Sigmoid colon (tissue), 7 donors: ENCODE results near the gene ENTREP3. TPM values are rescaled to one million over a fixed set of nuclear protein-coding genes. Genes with fewer than 3 reads are reported as not detected.
"Not testable (repeated sequence)": the region's sequence is repeated elsewhere in the genome, so short reads cannot be mapped to it uniquely, and the experiment has no call there.

Source experiments
- DNase-seq: peaks from one replicate; pipeline ENCODE4 v3.0.0-alpha.2; 2019
- H3K27ac ChIP-seq, 4 donors: fragments of 200-600 bp; sonication (generic); one replicate each; pipeline ENCODE4 v1.5.1; 2016 to 2019; ENCODE audit warnings: mild to moderate bottlenecking in 1 of 4
- H3K27me3 ChIP-seq, 3 donors: fragments of 200-600 bp; sonication (generic); one replicate each; pipeline ENCODE4 v1.5.1; 2019; ENCODE audit warnings: mild to moderate bottlenecking in 1 of 3
- H3K36me3 ChIP-seq, 4 donors: fragments of 200-600 bp; sonication (generic); one replicate each; pipeline ENCODE4 v1.5.1; 2016 to 2019
- H3K4me1 ChIP-seq, 4 donors: fragments of 200-600 bp; sonication (generic); one replicate each; pipeline ENCODE4 v1.5.1; 2017 to 2019
- H3K4me3 ChIP-seq, 4 donors: fragments of 200-600 bp; sonication (generic); one replicate each; pipeline ENCODE4 v1.5.1; 2017 to 2019; ENCODE audit warnings: mild to moderate bottlenecking in 2 of 4, moderate library complexity in 1 of 4
- H3K9me3 ChIP-seq, 4 donors: fragments of 200-600 bp in 3 of 4; sonication (generic) in 3 of 4; one replicate each; pipeline versions ENCODE4 v1.5.1 to v1.6.1; 2013 to 2019
- EP300 ChIP-seq, 4 donors: sonication (generic); formaldehyde crosslinking; IDR thresholded peaks; one replicate each; pipeline ENCODE4 v1.6.1; 2017; ENCODE audit warnings: antibody characterized with exemption in 4 of 4
- POLR2A ChIP-seq, 2 donors: fragments of 450-650 bp; IDR thresholded peaks; one replicate each; pipeline ENCODE4 v1.6.1; 2016; ENCODE audit warnings: antibody characterized with exemption in 2 of 2, mild to moderate bottlenecking in 2 of 2, moderate library complexity in 2 of 2
- POLR2AphosphoS5 ChIP-seq, 4 donors: sonication (generic); formaldehyde crosslinking; IDR thresholded peaks; one replicate each; pipeline ENCODE4 v1.6.1; 2017; ENCODE audit warnings: antibody characterized with exemption in 4 of 4
- WGBS, 2 donors: extraction: QIAGEN DNeasy Blood & Tissue Kit; methylation state at CpG; one replicate each; pipeline ENCODE4 v1.1.7; 2013; 5-methylcytosine and 5-hydroxymethylcytosine counted together
- intact Hi-C: fragments of 100-400 bp; cut with DNase I; formaldehyde crosslinking; loops from one replicate; pipeline ENCODE4 v1.15.1; 2023
- polyA plus RNA-seq, 3 donors: library from polyadenylated mRNA; stranded (reverse); fragments of 200-250 nt; gene quantifications; one replicate each; pipeline ENCODE4 v1.2.3, GENCODE V29; 2013
- total RNA-seq, 4 donors: library from RNA; depleted of rRNA; stranded (reverse); fragments of >200 nt; gene quantifications; one replicate each; pipeline ENCODE4 v1.1.0, GENCODE V29; 2016
- TF ChIP-seq, protein P1 (sequence below), 4 experiments: fragments of 450-650 bp in 3 of 4; fragments of 200-600 bp in 1 of 4; IDR thresholded peaks; one replicate each; pipeline ENCODE4 v1.5.1; 2016 to 2019; ENCODE audit warnings: antibody characterized with exemption in 4 of 4, mild to moderate bottlenecking in 3 of 4, moderate library complexity in 2 of 4
- donor health status: healthy with polysubstance abuse.
- donor health status: Bipolar disorder and iron deficiency.
- donor health status: healthy.

The ENTREP3 gene
- total and polyA plus RNA-seq, 7 donors = 5.4 to 44.0 (median 15.7) TPM

GRCh38 chr1:155295183-155295941 is 40.1 kb upstream of the ENTREP3 start:
- Histone ChIP-seq H3K9me3 (no peaks in the 10 kb centered on the region), H3K36me3 (no peaks in the 10 kb centered on the region), H3K27me3 (peaks cover 10 to 42% (median 20%) of the 10 kb centered on the region in 3 donors), H3K27ac (no peak overlapping the region), H3K4me3 (no peak overlapping the region), H3K4me1 (peaks cover 0 to 7% (median 6%) of the 10 kb centered on the region in 4 donors)
- 22 to 31% methylated on average over 47 of the region's 47 CpGs for WGBS, 2 donors
- no peak for DNase-seq
- intact Hi-C loops = no loop called here
- TF ChIP-seq EP300 (IDR thresholded peaks at IDR 0.05) (no peak), POLR2AphosphoS5 (IDR thresholded peaks at IDR 0.05) (no peak), POLR2A (IDR thresholded peaks at IDR 0.05) (no peak)
- TF ChIP-seq, protein P1, sequence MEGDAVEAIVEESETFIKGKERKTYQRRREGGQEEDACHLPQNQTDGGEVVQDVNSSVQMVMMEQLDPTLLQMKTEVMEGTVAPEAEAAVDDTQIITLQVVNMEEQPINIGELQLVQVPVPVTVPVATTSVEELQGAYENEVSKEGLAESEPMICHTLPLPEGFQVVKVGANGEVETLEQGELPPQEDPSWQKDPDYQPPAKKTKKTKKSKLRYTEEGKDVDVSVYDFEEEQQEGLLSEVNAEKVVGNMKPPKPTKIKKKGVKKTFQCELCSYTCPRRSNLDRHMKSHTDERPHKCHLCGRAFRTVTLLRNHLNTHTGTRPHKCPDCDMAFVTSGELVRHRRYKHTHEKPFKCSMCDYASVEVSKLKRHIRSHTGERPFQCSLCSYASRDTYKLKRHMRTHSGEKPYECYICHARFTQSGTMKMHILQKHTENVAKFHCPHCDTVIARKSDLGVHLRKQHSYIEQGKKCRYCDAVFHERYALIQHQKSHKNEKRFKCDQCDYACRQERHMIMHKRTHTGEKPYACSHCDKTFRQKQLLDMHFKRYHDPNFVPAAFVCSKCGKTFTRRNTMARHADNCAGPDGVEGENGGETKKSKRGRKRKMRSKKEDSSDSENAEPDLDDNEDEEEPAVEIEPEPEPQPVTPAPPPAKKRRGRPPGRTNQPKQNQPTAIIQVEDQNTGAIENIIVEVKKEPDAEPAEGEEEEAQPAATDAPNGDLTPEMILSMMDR (IDR thresholded peaks at IDR 0.05) = no peak

DNA sequence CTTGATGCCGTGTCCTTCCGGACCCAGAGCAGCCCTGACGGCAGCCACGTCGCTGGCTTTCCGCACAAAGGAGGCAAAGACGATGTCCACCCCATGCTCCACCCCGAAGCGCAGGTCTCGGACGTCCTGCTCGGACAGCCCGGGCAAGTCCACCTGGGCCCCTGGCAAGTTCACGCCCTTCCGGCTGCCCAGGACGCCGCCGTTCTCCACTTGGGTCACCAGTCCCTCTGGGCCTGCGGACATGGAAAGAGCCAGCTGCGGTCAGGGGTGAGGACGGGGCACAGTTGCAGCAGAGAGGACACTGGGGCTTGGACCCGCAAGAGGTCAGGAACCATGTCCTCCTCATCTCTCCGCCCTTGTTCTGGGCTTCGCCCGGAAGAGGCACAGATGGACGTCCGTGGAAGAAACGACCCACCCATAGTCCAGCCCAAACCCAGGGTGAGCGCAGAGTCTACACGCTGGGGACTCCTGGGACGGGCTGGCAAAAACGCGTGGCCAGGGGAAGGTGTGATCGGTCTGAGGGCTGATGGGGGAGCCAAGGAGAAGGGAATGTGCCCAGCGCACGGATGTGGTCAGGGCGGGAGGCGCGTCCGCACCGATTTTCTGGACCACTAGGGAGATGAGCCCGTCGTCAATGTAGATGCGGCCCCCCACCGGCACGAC is 39.4 kb upstream of the ENTREP3 start:
- no peak for DNase-seq
- H3K27ac ChIP-seq = no peak overlapping the region
- intact Hi-C loops = no loop called here
- no peak overlapping the region for H3K4me3 ChIP-seq
- TF ChIP-seq POLR2A (IDR thresholded peaks at IDR 0.05) (no peak), POLR2AphosphoS5 (IDR thresholded peaks at IDR 0.05) (no peak), EP300 (IDR thresholded peaks at IDR 0.05) (no peak)
- TF ChIP-seq, protein P1 (IDR thresholded peaks at IDR 0.05) = no peak
- peaks cover 10 to 42% (median 20%) of the 10 kb centered on the region in 3 donors for H3K27me3 ChIP-seq
- no peaks in the 10 kb centered on the region for H3K9me3 ChIP-seq
- H3K36me3 ChIP-seq = no peaks in the 10 kb centered on the region
- H3K4me1 ChIP-seq = peaks cover 0 to 7% (median 6%) of the 10 kb centered on the region in 4 donors
- 40 to 50% methylated on average over 46 of the region's 46 CpGs for WGBS, 2 donors

DNA sequence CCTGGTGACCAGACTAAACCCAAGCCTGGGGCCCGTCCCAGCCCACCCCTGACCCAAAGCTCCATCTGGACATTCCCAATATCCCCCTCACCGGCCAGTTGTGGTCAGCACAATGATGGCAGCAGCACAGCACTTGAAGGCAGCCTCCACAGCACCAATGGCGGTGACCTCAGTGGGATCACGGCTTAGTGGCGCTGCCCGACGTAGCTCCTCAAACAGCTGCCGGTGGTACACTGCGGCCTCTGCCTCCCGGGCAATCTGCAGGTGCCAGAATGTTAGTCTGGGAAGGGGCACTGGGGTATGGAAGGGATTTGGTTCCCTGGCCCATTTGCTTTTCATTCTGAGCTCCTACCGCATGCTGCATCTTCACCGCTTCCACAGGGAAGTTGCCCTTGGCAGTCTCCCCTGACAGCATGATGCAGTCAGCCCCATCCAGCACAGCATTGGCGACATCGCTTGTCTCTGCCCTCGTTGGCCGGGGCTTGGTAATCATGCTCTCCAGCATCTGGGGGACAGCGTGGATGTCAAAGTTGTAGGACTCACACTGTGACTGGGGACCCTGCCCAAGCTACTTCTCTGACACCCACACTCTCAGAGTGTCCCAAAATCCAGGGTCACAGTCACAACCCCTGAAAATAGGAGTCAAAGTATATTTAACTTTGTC is 37.9 kb upstream of the ENTREP3 start:
- DNase-seq = no peak

DNA sequence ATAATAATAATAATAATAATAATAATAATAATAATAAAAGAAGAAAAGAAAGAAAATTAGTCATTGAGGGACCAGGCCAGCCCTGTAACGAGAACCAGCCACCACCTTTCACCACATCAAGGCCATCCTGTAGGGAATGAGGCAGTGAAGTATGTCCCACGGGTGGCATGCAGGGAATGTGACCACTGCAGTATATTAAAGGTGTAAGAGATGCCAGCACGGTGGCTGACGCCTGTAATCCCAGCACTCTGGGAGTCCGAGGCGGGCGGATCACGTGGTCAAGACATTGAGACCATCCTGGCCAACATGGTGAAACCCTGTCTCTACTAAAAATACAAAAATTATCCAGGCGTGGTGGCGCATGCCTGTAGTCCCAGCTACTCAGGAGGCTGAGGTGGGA is 35.7 kb upstream of the ENTREP3 start:
- H3K36me3 ChIP-seq, H3K4me3 ChIP-seq, H3K9me3 ChIP-seq, intact Hi-C loops, H3K27ac ChIP-seq, DNase-seq, H3K4me1 ChIP-seq: not testable (repeated sequence)
- peaks cover 7 to 25% (median 17%) of the 10 kb centered on the region in 3 donors for H3K27me3 ChIP-seq
- 90 to 92% methylated on average over 10 of the region's 10 CpGs for WGBS, 2 donors

More for the DNA sequence above, 37.9 kb upstream of the ENTREP3 start:
- Histone ChIP-seq H3K36me3 (no peaks in the 10 kb centered on the region), H3K27me3 (peaks cover 10 to 42% (median 20%) of the 10 kb centered on the region in 3 donors), H3K4me1 (peaks cover 0 to 7% (median 6%) of the 10 kb centered on the region in 4 donors), H3K4me3 (no peak overlapping the region), H3K9me3 (no peaks in the 10 kb centered on the region), H3K27ac (no peak overlapping the region)
- 89 to 90% methylated on average over 17 of the region's 17 CpGs for WGBS, 2 donors
- intact Hi-C loops = no loop called here
- no peak for TF ChIP-seq POLR2AphosphoS5 (IDR thresholded peaks at IDR 0.05)
- no peak for TF ChIP-seq EP300 (IDR thresholded peaks at IDR 0.05)
- TF ChIP-seq POLR2A (IDR thresholded peaks at IDR 0.05) = no peak
- TF ChIP-seq, protein P1 (IDR thresholded peaks at IDR 0.05) = no peak

DNA sequence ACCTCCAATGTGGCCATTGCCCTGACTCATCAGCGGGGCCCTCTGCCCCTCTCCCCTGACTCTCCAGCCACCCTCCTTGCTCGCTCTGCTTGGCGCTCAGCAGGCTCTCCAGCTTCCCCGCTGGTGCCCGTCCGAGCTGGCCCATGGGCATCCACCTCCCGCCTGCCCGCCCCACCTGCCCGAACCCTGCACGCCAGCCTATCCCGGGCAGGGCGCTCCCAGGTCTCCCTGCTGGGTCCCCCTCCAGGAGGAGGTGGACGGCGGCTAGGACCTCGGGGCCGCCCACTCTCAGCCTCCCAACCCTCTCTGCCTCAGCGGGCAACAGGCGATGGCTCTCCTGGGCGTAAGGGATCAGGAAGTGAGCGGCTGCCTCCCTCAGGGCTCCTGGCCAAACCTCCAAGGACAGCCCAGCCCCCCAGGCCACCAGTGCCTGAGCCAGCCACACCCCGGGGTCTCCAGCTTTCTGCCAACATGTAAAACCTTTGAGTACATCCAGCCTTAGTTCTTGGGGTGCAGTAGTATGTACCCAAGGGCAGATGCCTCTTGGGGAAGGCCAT is 32.8 kb upstream of the ENTREP3 start:
- no peak for DNase-seq
- H3K27ac ChIP-seq = no peak overlapping the region
- no peaks in the 10 kb centered on the region for H3K4me1 ChIP-seq
- TF ChIP-seq, protein P1 (IDR thresholded peaks at IDR 0.05) = no peak
- no peak for TF ChIP-seq EP300 (IDR thresholded peaks at IDR 0.05)
- TF ChIP-seq POLR2AphosphoS5 (IDR thresholded peaks at IDR 0.05) = no peak
- TF ChIP-seq POLR2A (IDR thresholded peaks at IDR 0.05) = no peak
- H3K4me3 ChIP-seq = no peak overlapping the region
- H3K36me3 ChIP-seq = no peaks in the 10 kb centered on the region
- no peaks in the 10 kb centered on the region for H3K9me3 ChIP-seq
- no peaks in the 10 kb centered on the region for H3K27me3 ChIP-seq
- WGBS, 2 donors = 94 to 95% methylated on average over 21 of the region's 21 CpGs
- intact Hi-C loops = no loop called here
